ENCODE data around the gene ADAMTS18.

Gene ADAMTS18

DNA sequence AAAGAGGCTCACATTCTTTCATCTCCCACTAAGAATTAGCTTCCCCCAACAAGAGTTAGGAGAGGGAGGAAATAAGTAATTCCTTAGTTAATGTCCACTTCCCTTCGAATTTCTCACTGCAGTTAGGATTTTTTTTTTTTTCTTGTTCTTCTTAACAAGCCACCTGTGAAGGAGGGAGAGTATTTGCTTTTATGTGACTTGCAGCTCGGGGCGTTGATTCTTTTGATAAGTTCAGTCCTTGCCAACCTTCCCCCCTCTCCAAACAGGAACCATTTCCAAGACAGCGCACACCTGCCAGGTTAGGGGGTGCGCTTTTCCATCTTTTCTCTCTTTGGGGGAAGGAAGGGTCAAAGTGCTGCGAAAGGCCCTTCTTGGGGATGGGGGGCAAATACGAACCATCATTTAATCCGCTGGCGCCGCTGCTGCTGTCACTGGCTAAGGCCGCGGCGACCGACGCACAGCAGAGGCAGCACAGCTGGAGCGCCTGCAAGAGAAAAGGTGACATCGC, 758 bp downstream of the ADAMTS18 start:
- peak overlapping the region; percentile 77 for H3K4me3 ChIP-seq (ENCODE audit: low read depth, low read length)
- peaks cover 74% of the 10 kb centered on the region for H3K27me3 ChIP-seq (ENCODE audit: control insufficient read depth, insufficient read depth, low read length)
- H3K27ac ChIP-seq (ENCODE audit: low read depth, low read length) = no peak overlapping the region
- H3K9ac ChIP-seq (ENCODE audit: low read length) = peak overlapping the region; percentile 37
- no peaks in the 10 kb centered on the region for H3K9me3 ChIP-seq (ENCODE audit: control insufficient read depth, insufficient read depth, low read depth, low read length)
- no peaks in the 10 kb centered on the region for H3K36me3 ChIP-seq (ENCODE audit: control insufficient read depth, insufficient read depth, low read length)
- H3K4me1 ChIP-seq (ENCODE audit: control insufficient read depth, insufficient read depth, low read length) = peaks cover 20% of the 10 kb centered on the region

- no peak overlapping the region for H3K9ac ChIP-seq (ENCODE audit: low read length)
- no peak overlapping the region for H3K4me3 ChIP-seq (ENCODE audit: low read depth, low read length)
- H3K9me3 ChIP-seq (ENCODE audit: control insufficient read depth, insufficient read depth, low read depth, low read length) = no peaks in the 10 kb centered on the region
- peaks cover 13% of the 10 kb centered on the region for H3K4me1 ChIP-seq (ENCODE audit: control insufficient read depth, insufficient read depth, low read length)
- H3K27me3 ChIP-seq (ENCODE audit: control insufficient read depth, insufficient read depth, low read length) = peaks cover 74% of the 10 kb centered on the region
- no peaks in the 10 kb centered on the region for H3K36me3 ChIP-seq (ENCODE audit: control insufficient read depth, insufficient read depth, low read length)
- H3K27ac ChIP-seq (ENCODE audit: low read depth, low read length) = no peak overlapping the region
Measured at GRCh38 chr16:77433146-77433545, 1.7 kb downstream of the ADAMTS18 start.

- Histone ChIP-seq H3K36me3 (ENCODE audit: control insufficient read depth, insufficient read depth, low read length) (no peaks in the 10 kb centered on the region), H3K27ac (ENCODE audit: low read depth, low read length) (no peak overlapping the region), H3K9ac (ENCODE audit: low read length) (no peak overlapping the region), H3K9me3 (ENCODE audit: control insufficient read depth, insufficient read depth, low read depth, low read length) (no peaks in the 10 kb centered on the region), H3K4me1 (ENCODE audit: control insufficient read depth, insufficient read depth, low read length) (peaks cover 13% of the 10 kb centered on the region), H3K27me3 (ENCODE audit: control insufficient read depth, insufficient read depth, low read length) (peaks cover 69% of the 10 kb centered on the region), H3K4me3 (ENCODE audit: low read depth, low read length) (no peak overlapping the region)
Measured at GRCh38 chr16:77432264-77432663, 2.6 kb downstream of the ADAMTS18 start.

DNA sequence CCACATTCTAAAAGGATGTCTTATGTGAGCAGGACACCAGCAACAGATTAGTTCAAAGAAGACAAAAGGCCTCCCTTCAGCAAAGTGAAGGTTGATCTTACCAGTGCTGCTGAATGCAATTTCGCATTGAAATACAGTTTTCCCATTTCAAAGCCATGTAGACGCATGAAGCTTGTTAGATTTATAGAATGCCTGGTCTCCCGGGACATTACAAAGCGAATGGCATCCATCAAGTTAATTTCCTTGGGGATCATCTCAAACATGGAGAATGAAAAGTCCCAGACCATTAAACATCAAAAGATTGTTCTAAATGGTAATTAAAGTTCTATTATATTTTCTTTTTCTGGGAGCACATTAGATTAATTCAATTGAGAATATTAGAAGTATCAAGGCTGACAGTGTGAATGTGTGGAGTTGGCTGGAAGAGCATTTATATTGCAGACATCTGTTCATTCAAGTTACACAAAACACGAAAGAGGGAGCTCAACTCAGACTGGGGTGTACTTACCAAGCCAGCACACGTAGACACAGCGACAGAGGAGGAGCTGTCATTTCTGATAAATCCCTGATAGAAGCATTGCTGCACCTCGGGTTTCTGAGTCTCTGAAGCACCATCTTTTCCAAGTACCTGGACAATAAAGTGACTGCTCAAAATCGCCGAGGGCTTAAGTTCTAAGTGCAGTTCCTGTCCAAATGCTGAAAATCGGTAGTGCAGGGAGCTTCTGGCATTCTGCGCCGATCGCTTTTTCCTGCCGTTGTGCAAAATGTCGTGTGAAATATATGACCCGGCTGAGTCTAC, 3.8 kb downstream of the ADAMTS18 start:
- H3K4me3 ChIP-seq (ENCODE audit: low read depth, low read length) = no peak overlapping the region

GRCh38 chr16:77430360-77430759, 4.5 kb downstream of the ADAMTS18 start:
- Histone ChIP-seq H3K4me3 (ENCODE audit: low read depth, low read length) (no peak overlapping the region), H3K27ac (ENCODE audit: low read depth, low read length) (no peak overlapping the region), H3K4me1 (ENCODE audit: control insufficient read depth, insufficient read depth, low read length) (peaks cover 11% of the 10 kb centered on the region), H3K27me3 (ENCODE audit: control insufficient read depth, insufficient read depth, low read length) (peaks cover 50% of the 10 kb centered on the region), H3K36me3 (ENCODE audit: control insufficient read depth, insufficient read depth, low read length) (no peaks in the 10 kb centered on the region), H3K9ac (ENCODE audit: low read length) (no peak overlapping the region), H3K9me3 (ENCODE audit: control insufficient read depth, insufficient read depth, low read depth, low read length) (no peaks in the 10 kb centered on the region)

More for the DNA sequence above, 3.8 kb downstream of the ADAMTS18 start:
- no peak overlapping the region for H3K9ac ChIP-seq (ENCODE audit: low read length)
- no peaks in the 10 kb centered on the region for H3K36me3 ChIP-seq (ENCODE audit: control insufficient read depth, insufficient read depth, low read length)
- H3K4me1 ChIP-seq (ENCODE audit: control insufficient read depth, insufficient read depth, low read length) = peaks cover 13% of the 10 kb centered on the region
- H3K27ac ChIP-seq (ENCODE audit: low read depth, low read length) = no peak overlapping the region
- no peaks in the 10 kb centered on the region for H3K9me3 ChIP-seq (ENCODE audit: control insufficient read depth, insufficient read depth, low read depth, low read length)
- peaks cover 56% of the 10 kb centered on the region for H3K27me3 ChIP-seq (ENCODE audit: control insufficient read depth, insufficient read depth, low read length)

DNA sequence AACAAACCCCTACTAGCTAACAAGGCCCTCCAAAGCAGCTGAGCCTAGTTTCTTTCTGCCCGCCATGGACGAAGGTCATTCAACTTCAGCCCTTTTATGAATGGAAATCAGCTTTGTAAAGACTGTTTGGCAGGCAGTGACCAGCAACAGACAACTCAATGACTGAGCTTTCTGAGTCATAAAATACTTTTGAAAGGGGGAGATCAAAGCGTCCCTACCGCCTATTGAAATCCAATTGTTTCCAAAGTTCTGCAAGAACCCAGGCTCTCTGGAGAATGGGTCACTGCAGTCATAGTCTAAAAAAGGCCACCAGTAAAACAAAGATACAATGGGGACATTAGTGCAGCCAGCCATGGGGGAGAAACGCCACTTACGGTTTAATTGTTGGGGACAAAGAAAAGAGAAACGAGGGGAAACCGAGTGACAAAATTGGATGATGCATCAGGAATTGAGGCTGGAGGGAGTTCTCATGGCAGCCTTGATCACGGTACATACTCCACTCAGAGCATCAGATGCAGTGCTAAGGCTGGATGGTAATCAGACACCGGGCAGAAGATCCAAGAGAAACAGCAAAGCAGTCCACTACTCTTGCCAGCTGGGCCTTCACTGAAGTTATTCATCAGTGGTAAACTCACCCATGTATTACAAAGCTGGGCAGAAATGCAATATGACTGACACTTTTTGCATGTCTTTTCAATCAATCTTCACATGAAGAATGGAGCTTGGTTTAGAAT, 9.8 kb downstream of the ADAMTS18 start:
- H3K4me1 ChIP-seq (ENCODE audit: control insufficient read depth, insufficient read depth, low read length) = no peaks in the 10 kb centered on the region
- no peak overlapping the region for H3K9ac ChIP-seq (ENCODE audit: low read length)
- no peaks in the 10 kb centered on the region for H3K9me3 ChIP-seq (ENCODE audit: control insufficient read depth, insufficient read depth, low read depth, low read length)
- H3K27ac ChIP-seq (ENCODE audit: low read depth, low read length) = no peak overlapping the region
- no peaks in the 10 kb centered on the region for H3K36me3 ChIP-seq (ENCODE audit: control insufficient read depth, insufficient read depth, low read length)
- H3K27me3 ChIP-seq (ENCODE audit: control insufficient read depth, insufficient read depth, low read length) = peaks cover 3% of the 10 kb centered on the region; the same call in 1 of the 2 replicates
- no peak overlapping the region for H3K4me3 ChIP-seq (ENCODE audit: low read depth, low read length)

GRCh38 chr16:77422196-77422784, 12.5 kb downstream of the ADAMTS18 start:
- Histone ChIP-seq H3K9ac (ENCODE audit: low read length) (no peak overlapping the region), H3K4me1 (ENCODE audit: control insufficient read depth, insufficient read depth, low read length) (no peaks in the 10 kb centered on the region), H3K9me3 (ENCODE audit: control insufficient read depth, insufficient read depth, low read depth, low read length) (no peaks in the 10 kb centered on the region), H3K4me3 (ENCODE audit: low read depth, low read length) (no peak overlapping the region), H3K27ac (ENCODE audit: low read depth, low read length) (no peak overlapping the region), H3K36me3 (ENCODE audit: control insufficient read depth, insufficient read depth, low read length) (no peaks in the 10 kb centered on the region), H3K27me3 (ENCODE audit: control insufficient read depth, insufficient read depth, low read length) (no peaks in the 10 kb centered on the region)

GRCh38 chr16:77416939-77417480, 17.8 kb downstream of the ADAMTS18 start:
- Histone ChIP-seq H3K9ac (ENCODE audit: low read length) (no peak overlapping the region), H3K27me3 (ENCODE audit: control insufficient read depth, insufficient read depth, low read length) (no peaks in the 10 kb centered on the region), H3K4me1 (ENCODE audit: control insufficient read depth, insufficient read depth, low read length) (no peaks in the 10 kb centered on the region), H3K36me3 (ENCODE audit: control insufficient read depth, insufficient read depth, low read length) (no peaks in the 10 kb centered on the region), H3K9me3 (ENCODE audit: control insufficient read depth, insufficient read depth, low read depth, low read length) (no peaks in the 10 kb centered on the region), H3K27ac (ENCODE audit: low read depth, low read length) (no peak overlapping the region), H3K4me3 (ENCODE audit: low read depth, low read length) (no peak overlapping the region)

- no peaks in the 10 kb centered on the region for H3K4me1 ChIP-seq (ENCODE audit: control insufficient read depth, insufficient read depth, low read length)
- no peak overlapping the region for H3K9ac ChIP-seq (ENCODE audit: low read length)
- no peak overlapping the region for H3K4me3 ChIP-seq (ENCODE audit: low read depth, low read length)
- H3K27me3 ChIP-seq (ENCODE audit: control insufficient read depth, insufficient read depth, low read length) = no peaks in the 10 kb centered on the region
- no peaks in the 10 kb centered on the region for H3K36me3 ChIP-seq (ENCODE audit: control insufficient read depth, insufficient read depth, low read length)
- no peaks in the 10 kb centered on the region for H3K9me3 ChIP-seq (ENCODE audit: control insufficient read depth, insufficient read depth, low read depth, low read length)
- no peak overlapping the region for H3K27ac ChIP-seq (ENCODE audit: low read depth, low read length)
Measured at GRCh38 chr16:77414752-77415231, 20.0 kb downstream of the ADAMTS18 start.

GRCh38 chr16:77410449-77410848, 24.4 kb downstream of the ADAMTS18 start:
- Histone ChIP-seq H3K27me3 (ENCODE audit: control insufficient read depth, insufficient read depth, low read length) (no peaks in the 10 kb centered on the region), H3K27ac (ENCODE audit: low read depth, low read length) (no peak overlapping the region), H3K36me3 (ENCODE audit: control insufficient read depth, insufficient read depth, low read length) (no peaks in the 10 kb centered on the region), H3K4me1 (ENCODE audit: control insufficient read depth, insufficient read depth, low read length) (no peaks in the 10 kb centered on the region), H3K4me3 (ENCODE audit: low read depth, low read length) (no peak overlapping the region), H3K9me3 (ENCODE audit: control insufficient read depth, insufficient read depth, low read depth, low read length) (peaks cover 7% of the 10 kb centered on the region; the same call in 1 of the 2 replicates), H3K9ac (ENCODE audit: low read length) (no peak overlapping the region)

Measured in HUES6 (cell line).